ENCODE measurements around the gene DESI1. TPM values are rescaled to one million over a fixed set of nuclear protein-coding genes. Genes with fewer than 3 reads are reported as not detected.
"Not testable (repeated sequence)": the region's sequence is repeated elsewhere in the genome, so short reads cannot be mapped to it uniquely, and the experiment has no call there.

The DESI1 gene
- total RNA-seq: 37.4 TPM in 2 replicates
- long read RNA-seq, partial matches to known transcripts: 0 of 7 reads
- long read RNA-seq, other reads (novel, unspliced or antisense): 6 of 7 reads

- TF ChIP-seq CTCF (IDR thresholded peaks at IDR 0.05; ENCODE audit: unreplicated experiment): no peak
- Mint-ChIP-seq H3K4me1 (ENCODE audit: low read depth) (peaks cover 22% of the 10 kb centered on the region), H3K27ac (peak within 1 kb of the TSS; percentile 99), H3K4me3 (ENCODE audit: low read depth) (peak within 1 kb of the TSS; percentile 97), H3K36me3 (ENCODE audit: insufficient read depth) (peaks cover 9% of the 10 kb centered on the region), H3K9me3 (ENCODE audit: low read depth) (no peaks in the 10 kb centered on the region), H3K27me3 (no peaks in the 10 kb centered on the region)
- no peak for DNase-seq (ENCODE audit: low spot score, unreplicated experiment)
Observed at GRCh38 chr22:41620589-41621098, at the start of gene DESI1. TSS of gene DESI1 (minus strand) at chr22:41621043. CDS start at chr22:41620839, 204 bp downstream.

- Mint-ChIP-seq H3K4me3 (ENCODE audit: low read depth) (no peak overlapping the region), H3K36me3 (ENCODE audit: insufficient read depth) (peaks cover 2% of the 10 kb centered on the region), H3K27ac (no peak overlapping the region), H3K4me1 (ENCODE audit: low read depth) (peaks cover 6% of the 10 kb centered on the region), H3K27me3 (no peaks in the 10 kb centered on the region), H3K9me3 (ENCODE audit: low read depth) (no peaks in the 10 kb centered on the region)
- no peak for TF ChIP-seq CTCF (IDR thresholded peaks at IDR 0.05; ENCODE audit: unreplicated experiment)
- no peak for DNase-seq (ENCODE audit: low spot score, unreplicated experiment)
Observed at GRCh38 chr22:41668971-41669911, 48.4 kb upstream of the DESI1 start.

DNA sequence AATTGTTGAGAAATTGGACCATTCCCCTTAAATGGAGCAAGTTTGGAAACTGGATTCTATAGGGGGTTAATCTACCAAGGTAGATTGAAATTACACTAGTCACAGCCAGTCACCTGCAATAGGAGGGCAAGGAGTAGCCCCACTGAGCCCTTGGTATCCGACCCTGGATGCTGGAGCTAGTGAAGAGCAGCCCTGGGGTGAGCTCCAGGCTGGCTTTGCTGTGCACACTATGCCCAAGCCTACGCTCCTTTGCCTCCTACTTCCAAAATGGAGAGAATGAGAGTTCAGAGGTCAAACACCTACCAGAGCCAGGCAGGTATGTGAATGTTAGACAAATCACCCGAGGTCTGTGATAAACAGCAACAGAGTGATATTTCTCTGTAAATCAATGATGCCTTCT, 44.1 kb upstream of the DESI1 start:
- no peaks in the 10 kb centered on the region for H3K27me3 Mint-ChIP-seq
- peaks cover 6% of the 10 kb centered on the region for H3K4me1 Mint-ChIP-seq (ENCODE audit: low read depth)
- H3K27ac Mint-ChIP-seq: peak overlapping the region; percentile 56
- peaks cover 19% of the 10 kb centered on the region for H3K36me3 Mint-ChIP-seq (ENCODE audit: insufficient read depth)
- no peak for TF ChIP-seq CTCF (IDR thresholded peaks at IDR 0.05; ENCODE audit: unreplicated experiment)
- H3K4me3 Mint-ChIP-seq (ENCODE audit: low read depth): no peak overlapping the region
- no peaks in the 10 kb centered on the region for H3K9me3 Mint-ChIP-seq (ENCODE audit: low read depth)
- no peak for DNase-seq (ENCODE audit: low spot score, unreplicated experiment)

DNA sequence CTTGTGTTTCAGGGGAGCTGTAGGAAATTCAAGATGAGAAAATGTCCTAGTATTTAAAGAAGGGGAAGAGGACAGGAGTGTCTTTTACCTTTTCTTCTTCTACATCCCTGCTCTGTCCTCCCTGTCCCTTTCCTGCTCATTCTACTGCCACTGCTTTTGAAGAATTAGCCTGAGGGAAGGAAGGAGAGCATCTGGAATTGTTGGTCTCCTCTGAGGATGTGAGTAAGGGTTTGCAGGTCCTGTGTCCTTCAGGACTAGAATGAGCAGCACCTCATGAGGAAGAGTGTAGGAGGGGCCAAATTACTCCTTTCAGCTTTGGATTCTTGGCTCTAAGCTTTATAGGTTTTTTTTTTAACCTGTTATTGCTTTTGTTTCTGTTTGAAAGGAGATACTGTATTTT, 43.6 kb upstream of the DESI1 start:
- H3K36me3 Mint-ChIP-seq (ENCODE audit: insufficient read depth): peaks cover 21% of the 10 kb centered on the region
- peaks cover 6% of the 10 kb centered on the region for H3K4me1 Mint-ChIP-seq (ENCODE audit: low read depth)
- H3K9me3 Mint-ChIP-seq (ENCODE audit: low read depth): no peaks in the 10 kb centered on the region
- no peak for DNase-seq (ENCODE audit: low spot score, unreplicated experiment)
- no peaks in the 10 kb centered on the region for H3K27me3 Mint-ChIP-seq
- no peak for TF ChIP-seq CTCF (IDR thresholded peaks at IDR 0.05; ENCODE audit: unreplicated experiment)
- H3K27ac Mint-ChIP-seq: peak overlapping the region; percentile 56
- no peak overlapping the region for H3K4me3 Mint-ChIP-seq (ENCODE audit: low read depth)

GRCh38 chr22:41663594-41663993, 42.8 kb upstream of the DESI1 start:
- H3K27ac Mint-ChIP-seq; DNase-seq (ENCODE audit: low spot score, unreplicated experiment); H3K4me1 Mint-ChIP-seq (ENCODE audit: low read depth); H3K27me3 Mint-ChIP-seq; H3K4me3 Mint-ChIP-seq (ENCODE audit: low read depth); H3K9me3 Mint-ChIP-seq (ENCODE audit: low read depth): not testable (repeated sequence)
- H3K36me3 Mint-ChIP-seq (ENCODE audit: insufficient read depth): peaks cover 24% of the 10 kb centered on the region

All from progenitor cell of endocrine pancreas (in vitro differentiated cells).